Prostate gland (tissue), 2 donors: ENCODE measurements around the gene BEST3.
A peak's percentile ranks its signal among the peaks of the same experiment; 100 is the strongest.

Experiments used
- POLR2A ChIP-seq: fragments of 450-650 bp; IDR thresholded peaks from one replicate; pipeline ENCODE4 v1.6.1; 2016; ENCODE audit warnings: antibody characterized with exemption, mild to moderate bottlenecking
- TF ChIP-seq, protein P1 (sequence below), 4 experiments: fragments of 200-600 bp in 2 of 4; fragments of 450-650 bp in 2 of 4; sonication (generic) in 2 of 4; IDR thresholded peaks; 1 replicate in 3 of 4; 2 replicates in 1 of 4; pipeline ENCODE4 v1.5.1; 2016 to 2019; ENCODE audit warnings: antibody characterized with exemption in 4 of 4, mild to moderate bottlenecking in 2 of 4, moderate library complexity in 2 of 4

DNA sequence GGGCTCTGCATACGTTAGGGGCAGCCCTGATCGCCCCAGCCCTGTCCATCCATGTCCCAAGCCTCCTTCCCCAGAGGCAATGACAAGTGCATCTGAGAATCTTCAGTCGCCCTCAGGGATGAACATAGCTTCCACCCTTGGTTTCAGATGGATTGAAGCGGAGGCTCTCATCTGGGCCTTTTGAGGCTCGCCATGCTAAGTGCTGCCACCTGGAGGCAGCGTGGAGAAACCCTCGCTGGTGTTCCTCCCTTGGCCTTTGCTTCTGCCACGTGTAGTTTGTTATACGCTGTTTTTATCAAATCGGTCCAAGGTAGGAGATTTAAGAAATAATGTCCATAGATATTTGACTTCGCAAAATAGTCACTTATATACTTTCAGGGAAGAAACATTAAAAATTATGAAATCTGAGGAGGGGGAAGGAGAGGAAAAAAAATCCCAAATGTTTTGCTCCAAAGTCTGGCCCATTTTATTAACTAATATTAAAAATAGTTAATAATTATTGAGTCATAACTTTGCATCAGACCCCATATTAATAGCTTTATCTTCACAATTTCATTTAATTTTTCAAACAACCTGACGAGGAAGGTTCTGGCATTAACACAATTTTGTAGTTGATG is 59.6 kb downstream of the BEST3 start:
- TF ChIP-seq, protein P1, sequence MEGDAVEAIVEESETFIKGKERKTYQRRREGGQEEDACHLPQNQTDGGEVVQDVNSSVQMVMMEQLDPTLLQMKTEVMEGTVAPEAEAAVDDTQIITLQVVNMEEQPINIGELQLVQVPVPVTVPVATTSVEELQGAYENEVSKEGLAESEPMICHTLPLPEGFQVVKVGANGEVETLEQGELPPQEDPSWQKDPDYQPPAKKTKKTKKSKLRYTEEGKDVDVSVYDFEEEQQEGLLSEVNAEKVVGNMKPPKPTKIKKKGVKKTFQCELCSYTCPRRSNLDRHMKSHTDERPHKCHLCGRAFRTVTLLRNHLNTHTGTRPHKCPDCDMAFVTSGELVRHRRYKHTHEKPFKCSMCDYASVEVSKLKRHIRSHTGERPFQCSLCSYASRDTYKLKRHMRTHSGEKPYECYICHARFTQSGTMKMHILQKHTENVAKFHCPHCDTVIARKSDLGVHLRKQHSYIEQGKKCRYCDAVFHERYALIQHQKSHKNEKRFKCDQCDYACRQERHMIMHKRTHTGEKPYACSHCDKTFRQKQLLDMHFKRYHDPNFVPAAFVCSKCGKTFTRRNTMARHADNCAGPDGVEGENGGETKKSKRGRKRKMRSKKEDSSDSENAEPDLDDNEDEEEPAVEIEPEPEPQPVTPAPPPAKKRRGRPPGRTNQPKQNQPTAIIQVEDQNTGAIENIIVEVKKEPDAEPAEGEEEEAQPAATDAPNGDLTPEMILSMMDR (IDR thresholded peaks at IDR 0.05): peak; percentile 30 to 72 (median 65)
- no peak for TF ChIP-seq POLR2A
